ENCODE results near the gene RASGRP4. TPM values are rescaled to one million over a fixed set of nuclear protein-coding genes. Genes with fewer than 3 reads are reported as not detected.
A peak's percentile ranks its signal among the peaks of the same experiment; 100 is the strongest.
"Not testable (repeated sequence)": the region's sequence is repeated elsewhere in the genome, so short reads cannot be mapped to it uniquely, and the experiment has no call there.

The RASGRP4 gene
- total RNA-seq, 1 donor from 2014 or later = not detected

DNA sequence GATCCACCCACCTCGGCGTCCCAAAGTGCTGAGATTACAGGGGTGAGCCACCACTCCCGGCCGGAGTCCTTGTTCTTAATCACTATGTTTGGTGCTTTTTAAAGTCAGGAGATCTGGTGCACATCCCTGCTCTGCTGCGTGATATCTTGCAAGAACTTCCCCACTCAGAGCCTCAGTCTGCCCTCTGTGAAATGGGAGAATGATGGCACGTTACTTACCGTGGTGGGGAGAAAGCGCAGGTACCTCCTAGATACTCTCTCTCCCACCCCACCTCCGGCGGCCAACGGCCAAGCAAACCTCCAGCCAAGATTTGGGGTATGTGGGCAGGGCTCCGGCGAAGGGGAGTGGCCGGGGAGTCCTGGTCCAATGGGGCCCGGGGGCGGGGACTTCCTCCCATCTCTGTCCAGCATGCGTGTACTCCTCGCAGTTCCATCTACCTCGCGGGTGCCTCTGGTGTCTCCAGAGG, 7.3 kb upstream of the RASGRP4 start, which contains the start of gene RYR1:
RYR1 (plus strand) TSS at position 424 of the 466 bp plus-strand sequence. CDS start 139 bp downstream, outside the sequence.
- Mint-ChIP-seq H3K9me3 (ENCODE audit: unreplicated experiment) (no peaks in the 10 kb centered on the region), H3K4me3 (ENCODE audit: unreplicated experiment) (peak within 1 kb of the TSS; percentile 92), H3K36me3 (ENCODE audit: unreplicated experiment) (no peaks in the 10 kb centered on the region), H3K4me1 (ENCODE audit: low read depth, unreplicated experiment) (peaks cover 22% of the 10 kb centered on the region), H3K27me3 (ENCODE audit: unreplicated experiment) (peaks cover 4% of the 10 kb centered on the region), H3K27ac (ENCODE audit: unreplicated experiment) (peak within 1 kb of the TSS; percentile 83)
- TF ChIP-seq CTCF (IDR thresholded peaks at IDR 0.05; ENCODE audit: partially characterized antibody, unreplicated experiment) = no peak
- DNase-seq = peak; percentile 81

- H3K27ac Mint-ChIP-seq (ENCODE audit: unreplicated experiment) = no peak overlapping the region
- H3K9me3 Mint-ChIP-seq (ENCODE audit: unreplicated experiment) = no peaks in the 10 kb centered on the region
- DNase-seq = no peak
- no peak for TF ChIP-seq CTCF (IDR thresholded peaks at IDR 0.05; ENCODE audit: partially characterized antibody, unreplicated experiment)
- no peak overlapping the region for H3K4me3 Mint-ChIP-seq (ENCODE audit: unreplicated experiment)
- no peaks in the 10 kb centered on the region for H3K36me3 Mint-ChIP-seq (ENCODE audit: unreplicated experiment)
- peaks cover 26% of the 10 kb centered on the region for H3K4me1 Mint-ChIP-seq (ENCODE audit: low read depth, unreplicated experiment)
- peaks cover 6% of the 10 kb centered on the region for H3K27me3 Mint-ChIP-seq (ENCODE audit: unreplicated experiment)
Observed at GRCh38 chr19:38430931-38431330, 4.9 kb upstream of the RASGRP4 start.

- TF ChIP-seq CTCF (IDR thresholded peaks at IDR 0.05; ENCODE audit: partially characterized antibody, unreplicated experiment) = no peak
- peaks cover 6% of the 10 kb centered on the region for H3K27me3 Mint-ChIP-seq (ENCODE audit: unreplicated experiment)
- H3K9me3 Mint-ChIP-seq (ENCODE audit: unreplicated experiment) = peaks cover 2% of the 10 kb centered on the region
Observed at GRCh38 chr19:38429811-38430156, 3.8 kb upstream of the RASGRP4 start.

GRCh38 chr19:38429055-38429810, 3.2 kb upstream of the RASGRP4 start:
- no peak for TF ChIP-seq CTCF (IDR thresholded peaks at IDR 0.05; ENCODE audit: partially characterized antibody, unreplicated experiment)
- H3K4me1 Mint-ChIP-seq (ENCODE audit: low read depth, unreplicated experiment) = peaks cover 21% of the 10 kb centered on the region
- H3K36me3 Mint-ChIP-seq (ENCODE audit: unreplicated experiment) = no peaks in the 10 kb centered on the region
- no peak overlapping the region for H3K4me3 Mint-ChIP-seq (ENCODE audit: unreplicated experiment)
- peaks cover 4% of the 10 kb centered on the region for H3K27me3 Mint-ChIP-seq (ENCODE audit: unreplicated experiment)
- peaks cover 2% of the 10 kb centered on the region for H3K9me3 Mint-ChIP-seq (ENCODE audit: unreplicated experiment)
- H3K27ac Mint-ChIP-seq (ENCODE audit: unreplicated experiment) = no peak overlapping the region
- no peak for DNase-seq

More at GRCh38 chr19:38429811-38430156, 3.8 kb upstream of the RASGRP4 start:
- H3K4me1 Mint-ChIP-seq (ENCODE audit: low read depth, unreplicated experiment) = peaks cover 23% of the 10 kb centered on the region
- H3K36me3 Mint-ChIP-seq (ENCODE audit: unreplicated experiment) = no peaks in the 10 kb centered on the region
- DNase-seq = no peak
- H3K4me3 Mint-ChIP-seq (ENCODE audit: unreplicated experiment) = no peak overlapping the region
- H3K27ac Mint-ChIP-seq (ENCODE audit: unreplicated experiment) = no peak overlapping the region

DNA sequence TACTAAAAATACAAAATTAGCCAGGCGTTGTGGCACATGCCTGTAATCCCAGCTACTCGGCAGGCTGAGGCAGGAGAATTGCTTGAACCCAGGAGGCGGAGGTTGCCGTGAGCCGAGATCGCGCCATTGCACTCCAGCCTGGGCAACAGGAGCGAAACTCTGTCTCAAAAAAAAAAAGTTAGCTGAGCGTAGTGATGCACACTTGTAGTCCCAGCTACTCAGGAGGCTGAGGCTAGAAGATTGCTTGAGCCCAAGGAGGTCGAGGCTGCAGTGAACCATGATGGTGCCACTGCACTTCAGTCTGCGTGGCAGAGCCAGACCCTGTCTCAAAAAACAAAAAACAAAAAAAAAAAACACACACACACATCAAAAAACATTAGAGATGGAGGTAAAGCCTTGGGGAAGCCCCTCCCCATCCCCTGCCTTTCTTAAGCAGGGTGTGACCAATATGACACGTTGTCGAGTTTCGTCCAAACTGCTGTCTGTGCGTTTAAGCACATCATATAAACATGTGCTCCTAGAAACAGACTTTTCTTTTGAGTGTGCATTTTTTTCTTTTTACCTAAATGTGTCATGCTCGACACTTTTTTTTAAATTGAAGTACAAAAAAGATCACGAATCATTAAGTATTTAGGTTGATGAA, 1.1 kb upstream of the RASGRP4 start:
- not testable (repeated sequence) for H3K27me3 Mint-ChIP-seq (ENCODE audit: unreplicated experiment); H3K9me3 Mint-ChIP-seq (ENCODE audit: unreplicated experiment); DNase-seq; H3K36me3 Mint-ChIP-seq (ENCODE audit: unreplicated experiment); H3K4me3 Mint-ChIP-seq (ENCODE audit: unreplicated experiment); H3K27ac Mint-ChIP-seq (ENCODE audit: unreplicated experiment)
- H3K4me1 Mint-ChIP-seq (ENCODE audit: low read depth, unreplicated experiment) = peaks cover 18% of the 10 kb centered on the region

All from glutamatergic neuron (in vitro differentiated cells).